Stimulated activated CD8-positive, alpha-beta memory T cell treated with anti-CD3 and anti-CD28 coated beads, Interleukin-7, amount 100 ng/mL, for 4 hours (primary cell): ENCODE measurements around the gene ASTN2.

ENCODE experiments used
- DNase-seq, 2 donors: peaks; one replicate each; pipeline ENCODE4 v3.0.0-alpha.2; 2020; ENCODE audit warnings: low read depth in 2 of 2

The ASTN2 gene

DNA sequence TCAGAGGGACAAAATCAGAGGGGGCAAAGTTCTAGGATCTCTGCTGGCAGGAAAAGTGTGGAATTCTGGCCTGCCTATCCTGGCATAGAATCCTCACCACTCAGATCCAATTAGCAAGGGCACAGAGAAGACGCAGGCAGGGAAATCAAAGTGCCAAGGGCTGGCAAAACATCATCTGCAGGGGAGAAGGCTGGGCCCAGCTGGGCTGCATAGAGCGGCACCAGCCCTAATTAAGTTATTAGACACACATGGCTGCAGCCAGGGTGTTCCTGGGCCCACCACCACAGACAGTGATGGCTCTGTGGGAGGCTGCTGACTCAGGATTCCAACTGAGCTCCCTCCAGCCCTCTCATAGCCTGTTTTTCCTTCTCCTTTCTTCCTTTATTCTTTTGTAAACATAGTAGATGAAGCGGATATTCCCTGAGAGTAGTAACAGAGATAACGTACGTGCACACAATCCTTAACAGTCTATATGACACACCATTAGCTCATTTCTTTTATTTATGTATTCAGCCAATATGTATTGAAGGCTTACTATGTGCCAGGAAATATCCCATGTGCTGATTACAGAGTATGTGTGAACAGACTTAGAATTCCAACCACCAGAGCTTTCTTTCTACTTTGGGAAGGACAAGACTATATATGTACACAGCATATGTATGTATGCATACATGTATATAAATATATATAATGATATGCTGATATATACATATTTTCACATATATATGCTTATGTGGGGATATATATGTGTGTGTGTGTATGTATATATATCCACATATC, 236.1 kb downstream of the ASTN2 start:
- no peak for DNase-seq

DNA sequence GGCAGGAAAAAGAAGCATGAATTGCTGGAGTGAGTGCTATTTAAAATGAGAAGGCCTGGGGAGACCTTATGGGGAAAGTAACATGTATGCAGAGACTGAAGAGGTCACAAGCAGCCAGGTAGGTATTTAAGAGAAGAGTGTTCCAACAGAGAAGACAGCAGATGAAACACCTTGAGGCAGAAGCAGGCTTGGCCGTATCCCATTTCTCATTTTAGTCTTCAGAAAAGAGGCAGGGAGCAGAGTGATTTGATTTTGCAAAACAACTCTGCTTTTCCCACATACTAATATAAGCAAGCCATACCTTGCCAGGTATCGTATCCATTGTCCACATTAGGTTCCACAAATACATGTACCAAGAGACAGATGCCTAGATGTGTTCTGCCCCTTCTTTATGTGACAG, 244.3 kb downstream of the ASTN2 start:
- DNase-seq, result no peak

- no peak for DNase-seq
Measured at GRCh38 chr9:117169089-117169621, 245.7 kb downstream of the ASTN2 start.

DNA sequence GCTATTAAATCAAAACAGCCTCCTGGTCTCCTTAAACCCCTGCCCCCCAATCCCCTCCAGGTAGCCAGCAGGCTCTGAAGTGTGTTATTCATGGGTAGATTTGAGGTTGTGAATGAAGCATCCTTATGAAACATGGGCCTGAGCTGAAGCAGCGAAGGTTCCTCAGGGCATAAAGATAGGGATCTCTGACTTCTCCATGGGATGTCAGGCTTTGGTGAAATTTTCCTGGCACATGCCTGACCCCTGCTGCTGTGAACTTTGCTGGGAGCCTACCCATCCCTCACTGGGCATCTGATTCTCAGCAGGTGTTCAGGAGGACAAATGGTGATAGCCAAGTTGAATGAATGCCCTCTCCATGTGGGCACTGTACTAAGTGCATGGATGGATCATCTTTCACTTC, 250.3 kb downstream of the ASTN2 start:
- no peak for DNase-seq

GRCh38 chr9:117160254-117160653, 254.6 kb downstream of the ASTN2 start:
- DNase-seq, result no peak

DNA sequence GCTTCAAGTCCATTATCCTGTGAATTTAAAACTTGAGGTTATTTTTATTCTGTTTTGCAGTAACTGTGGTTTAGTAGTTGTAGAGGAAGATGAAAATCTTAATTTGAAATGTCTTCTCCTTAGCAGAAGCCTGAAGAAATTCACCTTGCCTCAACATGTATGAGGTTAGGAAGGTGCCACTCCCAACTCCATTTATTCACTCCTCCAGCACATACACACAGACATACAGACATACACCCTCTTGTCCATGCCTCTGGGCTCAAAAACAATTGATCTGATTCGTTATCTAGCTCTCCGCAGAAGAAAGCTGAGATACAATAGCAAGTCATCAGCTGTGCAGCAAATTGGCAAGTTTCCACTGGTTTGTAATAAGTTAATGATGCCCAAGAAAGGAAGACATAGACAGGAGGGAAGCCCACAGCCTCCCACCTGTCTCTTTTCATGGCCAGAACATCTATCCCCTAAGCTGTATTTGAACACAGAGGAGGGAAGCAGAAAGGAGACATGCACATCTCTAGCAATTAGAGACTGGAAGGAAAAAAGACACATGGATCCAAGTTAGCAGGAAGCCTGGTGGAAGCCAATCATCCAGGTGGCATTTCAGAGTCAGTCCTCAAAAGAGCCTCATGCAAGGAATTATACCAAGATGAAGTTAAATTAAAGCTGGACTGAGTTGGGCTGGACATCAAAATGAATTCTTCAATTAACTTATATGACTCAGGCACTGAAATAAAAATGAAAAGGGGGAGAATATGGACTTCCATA, 257.9 kb downstream of the ASTN2 start:
- no peak for DNase-seq

- DNase-seq, result no peak
Measured at GRCh38 chr9:117156144-117156688, 258.6 kb downstream of the ASTN2 start.

- no peak for DNase-seq
Measured at GRCh38 chr9:117153021-117153420, 261.8 kb downstream of the ASTN2 start.

DNA sequence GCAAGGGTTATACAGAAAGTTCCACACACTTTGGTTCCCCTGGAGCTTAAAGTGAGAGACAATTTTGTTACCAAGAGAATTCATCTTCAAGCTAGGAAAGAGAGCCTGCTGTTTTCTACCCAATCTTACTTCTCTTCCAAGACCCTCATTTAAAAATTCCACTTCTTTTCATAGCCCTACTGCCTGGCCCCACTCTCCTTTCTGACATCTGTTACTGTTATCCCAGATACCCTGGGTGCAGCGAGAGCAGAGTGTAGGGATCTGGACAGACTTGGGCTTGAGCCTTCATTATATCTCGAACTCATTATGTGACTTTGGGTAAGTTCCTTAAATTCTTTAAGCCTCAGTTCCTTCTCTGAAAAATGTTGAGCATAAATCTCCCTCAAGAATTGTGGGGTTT, 263.1 kb downstream of the ASTN2 start:
- no peak for DNase-seq

- no peak for DNase-seq
Measured at GRCh38 chr9:117149996-117150395, 264.9 kb downstream of the ASTN2 start.

DNA sequence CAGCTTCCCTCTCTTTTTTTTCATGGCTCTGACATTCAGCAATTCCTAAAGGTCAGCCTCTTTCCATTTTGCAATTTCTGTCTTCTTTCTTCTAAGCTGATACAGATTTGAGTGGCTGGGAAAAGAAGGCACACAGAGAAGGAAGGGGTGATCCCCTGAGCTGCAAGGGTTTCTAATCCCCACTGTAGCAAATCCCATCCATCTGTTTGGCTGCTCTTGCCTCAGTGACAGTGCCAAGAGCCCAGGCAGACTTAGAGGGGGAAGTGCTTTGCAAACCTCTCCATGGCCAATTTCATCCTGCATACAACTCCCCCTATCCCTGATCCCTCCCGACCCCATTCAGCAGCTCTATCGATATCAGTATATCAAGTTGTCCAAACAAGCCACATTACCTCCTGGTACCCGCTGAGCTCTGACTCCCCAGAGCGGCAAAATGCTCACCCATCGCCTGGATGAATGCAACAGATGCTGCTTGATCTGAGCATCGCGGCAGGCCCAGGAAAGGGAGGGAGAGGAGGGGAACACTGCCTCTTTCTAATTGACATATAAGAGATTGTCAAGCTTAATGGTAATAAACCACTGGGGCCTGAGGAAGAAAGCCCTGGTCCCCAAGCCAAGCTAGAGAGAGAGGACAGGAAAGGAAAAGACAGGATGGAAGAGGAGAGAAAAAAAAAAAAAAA, 268.9 kb downstream of the ASTN2 start:
- no peak for DNase-seq

DNA sequence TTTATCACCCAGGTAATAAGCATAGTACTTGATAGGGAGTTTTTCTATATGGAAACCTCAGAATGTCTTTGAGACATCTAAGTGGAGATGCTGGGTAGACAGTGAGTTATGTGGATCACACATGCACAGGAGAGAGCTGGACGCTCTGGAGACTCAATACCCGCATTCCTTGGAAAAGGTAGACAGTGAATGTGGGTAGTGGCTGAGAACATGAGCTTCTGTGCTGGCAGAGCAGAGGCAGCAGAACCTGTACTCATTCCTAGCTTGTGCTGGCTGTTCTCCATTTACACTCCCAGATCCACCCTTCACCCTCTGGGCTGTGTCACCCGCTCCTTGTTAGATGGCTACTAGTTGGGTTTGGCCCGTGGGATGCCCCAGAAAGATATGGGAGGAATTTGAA, 269.8 kb downstream of the ASTN2 start:
- no peak for DNase-seq

DNA sequence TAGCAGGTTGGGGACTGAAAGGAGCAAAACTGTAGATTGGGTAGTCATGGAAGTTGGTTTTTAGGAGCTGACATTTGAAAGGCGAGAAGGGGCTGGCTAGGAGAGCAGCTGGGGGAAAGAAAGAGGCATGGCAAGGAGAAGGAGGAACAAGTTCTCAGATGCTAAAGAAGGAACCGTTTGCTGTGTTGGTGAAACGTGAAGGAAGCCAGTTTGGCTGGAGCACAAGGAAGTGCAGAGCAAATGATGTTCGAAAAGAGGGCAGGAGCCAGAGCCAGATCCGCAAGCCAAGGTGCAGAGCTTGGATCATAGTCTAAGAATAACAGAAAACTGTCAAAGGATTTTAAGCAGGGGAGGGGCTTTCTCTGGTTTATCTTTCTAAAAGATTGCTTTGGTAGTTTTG, 276.6 kb downstream of the ASTN2 start:
- no peak for DNase-seq

GRCh38 chr9:117136461-117136860, 278.4 kb downstream of the ASTN2 start:
- DNase-seq, result no peak

- no peak for DNase-seq
Measured at GRCh38 chr9:117135501-117136098, 279.3 kb downstream of the ASTN2 start.

DNA sequence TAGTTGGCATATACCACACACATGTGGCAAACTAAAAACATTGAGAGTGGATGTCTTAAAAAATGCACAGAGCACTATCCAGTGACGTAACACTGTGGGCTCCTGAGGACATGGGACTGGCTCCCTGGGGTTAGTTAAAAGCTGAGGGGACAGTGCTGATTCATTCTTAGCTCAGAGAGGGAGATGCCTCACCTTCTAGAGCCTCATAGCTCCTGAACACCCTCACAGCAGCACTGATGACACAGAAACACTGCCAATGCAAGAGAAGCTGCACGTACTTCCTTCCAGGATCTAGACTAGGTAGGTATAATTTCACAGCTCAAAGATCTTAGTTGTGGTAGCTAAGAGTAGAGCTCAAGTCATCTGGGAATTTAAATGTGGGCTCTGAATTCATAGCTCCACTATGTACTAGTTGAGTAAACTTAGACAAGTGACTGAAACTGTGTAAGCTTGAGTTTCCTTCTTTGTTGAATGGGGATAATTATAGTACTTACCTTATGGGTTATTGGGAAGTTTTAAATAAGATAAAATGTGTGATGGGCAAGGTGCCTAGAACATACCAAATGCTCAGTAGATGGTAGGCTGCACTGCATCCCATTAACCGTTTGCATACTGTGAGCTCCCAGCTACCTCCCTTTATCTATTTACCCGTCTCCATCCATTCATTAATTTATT, 279.9 kb downstream of the ASTN2 start:
- DNase-seq, result no peak

GRCh38 chr9:117126871-117127270, 288.0 kb downstream of the ASTN2 start:
- no peak for DNase-seq

GRCh38 chr9:117125531-117125930, 289.3 kb downstream of the ASTN2 start:
- no peak for DNase-seq

GRCh38 chr9:117123729-117124128, 291.1 kb downstream of the ASTN2 start:
- no peak for DNase-seq

DNA sequence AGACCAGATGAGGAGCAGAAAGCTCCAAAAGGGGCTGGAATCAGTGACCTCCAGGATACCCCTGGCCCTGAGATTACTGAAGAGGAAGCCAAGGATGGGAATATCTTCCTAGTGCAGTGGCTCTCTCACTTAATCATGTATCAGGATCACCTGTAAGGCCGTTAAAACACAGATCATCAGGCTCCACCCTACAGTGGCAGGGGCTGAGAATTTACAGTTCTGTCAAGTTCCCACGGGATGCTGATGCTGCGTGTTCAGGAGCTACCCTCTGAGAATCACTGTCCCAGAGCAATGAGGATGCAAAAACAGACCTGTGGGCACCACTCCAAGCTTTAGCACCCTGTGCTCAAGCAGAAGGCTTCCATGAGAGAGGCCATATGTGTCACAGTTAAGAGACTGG, 291.9 kb downstream of the ASTN2 start:
- DNase-seq, result no peak

DNA sequence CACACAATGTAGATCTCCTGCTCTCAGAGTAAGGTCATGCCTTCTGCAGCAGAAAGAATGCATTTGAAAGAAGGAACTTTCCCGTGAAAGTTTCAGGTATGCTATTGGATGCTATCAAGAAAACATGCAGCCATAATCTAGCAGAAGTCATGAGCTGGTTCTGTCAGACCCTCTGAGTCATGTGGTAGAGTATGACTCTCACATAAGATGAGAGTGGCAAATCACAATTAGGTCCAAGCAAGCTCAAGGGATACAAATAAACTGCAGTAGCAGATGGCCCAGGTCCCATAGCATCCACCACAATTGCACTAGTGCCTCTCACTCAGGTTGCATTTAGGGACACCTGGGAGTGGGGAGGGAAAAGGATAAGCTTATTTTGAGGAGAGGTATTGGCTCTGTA, 292.8 kb downstream of the ASTN2 start:
- no peak for DNase-seq
